Lower leg skin (tissue), 4 donors: ENCODE measurements around the gene PDE7B. TPM values are rescaled to one million over a fixed set of nuclear protein-coding genes. Genes with fewer than 3 reads are reported as not detected.

ENCODE experiments used
- DNase-seq, 2 donors: peaks; one replicate each; pipeline ENCODE4 v3.0.0-alpha.2; 2019; ENCODE audit warnings: low spot score in 2 of 2
- H3K4me3 ChIP-seq: fragments of 200-600 bp; sonication (generic); 2 replicates; pipeline ENCODE4 v1.5.1; 2017; ENCODE audit warnings: mild to moderate bottlenecking, low read depth; ENCODE audit not compliant: poor library complexity, severe bottlenecking
- POLR2A ChIP-seq, 2 donors: fragments of 450-650 bp; IDR thresholded peaks; one replicate each; pipeline ENCODE4 v1.6.1; 2016 to 2017; ENCODE audit warnings: antibody characterized with exemption in 2 of 2, mild to moderate bottlenecking in 1 of 2, moderate library complexity in 1 of 2
- WGBS, 2 donors: methylation state at CpG; one replicate each; pipeline ENCODE4 v1.1.5; 2018; 5-methylcytosine and 5-hydroxymethylcytosine counted together
- intact Hi-C: fragments of 100-400 bp; cut with DNase I; formaldehyde crosslinking; loops from one replicate; pipeline ENCODE4 v1.15.0; 2023; ENCODE audit warnings: low total_unique reads
- total RNA-seq, 4 donors: library from RNA; depleted of rRNA; stranded (reverse); fragments of >200 nt; gene quantifications; one replicate each; pipeline ENCODE4 v1.1.0, GENCODE V29; 2016
- TF ChIP-seq, protein P1 (sequence below), 3 donors: fragments of 450-650 bp; IDR thresholded peaks; one replicate each; pipeline ENCODE4 v1.5.1; 2016; ENCODE audit warnings: antibody characterized with exemption in 3 of 3, mild to moderate bottlenecking in 3 of 3, moderate library complexity in 2 of 3

Gene PDE7B
- total RNA-seq, 4 donors from 2014 or later, result 0.30 to 1.5 (median 0.89) TPM

- intact Hi-C loops, result no loop called here
- 91 to 98% methylated on average over 1 of the region's 1 CpG for WGBS, 2 donors
- no peak for DNase-seq
- H3K4me3 ChIP-seq, result no peak overlapping the region
- no peak for TF ChIP-seq POLR2A (IDR thresholded peaks at IDR 0.05)
- TF ChIP-seq, protein P1, sequence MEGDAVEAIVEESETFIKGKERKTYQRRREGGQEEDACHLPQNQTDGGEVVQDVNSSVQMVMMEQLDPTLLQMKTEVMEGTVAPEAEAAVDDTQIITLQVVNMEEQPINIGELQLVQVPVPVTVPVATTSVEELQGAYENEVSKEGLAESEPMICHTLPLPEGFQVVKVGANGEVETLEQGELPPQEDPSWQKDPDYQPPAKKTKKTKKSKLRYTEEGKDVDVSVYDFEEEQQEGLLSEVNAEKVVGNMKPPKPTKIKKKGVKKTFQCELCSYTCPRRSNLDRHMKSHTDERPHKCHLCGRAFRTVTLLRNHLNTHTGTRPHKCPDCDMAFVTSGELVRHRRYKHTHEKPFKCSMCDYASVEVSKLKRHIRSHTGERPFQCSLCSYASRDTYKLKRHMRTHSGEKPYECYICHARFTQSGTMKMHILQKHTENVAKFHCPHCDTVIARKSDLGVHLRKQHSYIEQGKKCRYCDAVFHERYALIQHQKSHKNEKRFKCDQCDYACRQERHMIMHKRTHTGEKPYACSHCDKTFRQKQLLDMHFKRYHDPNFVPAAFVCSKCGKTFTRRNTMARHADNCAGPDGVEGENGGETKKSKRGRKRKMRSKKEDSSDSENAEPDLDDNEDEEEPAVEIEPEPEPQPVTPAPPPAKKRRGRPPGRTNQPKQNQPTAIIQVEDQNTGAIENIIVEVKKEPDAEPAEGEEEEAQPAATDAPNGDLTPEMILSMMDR (IDR thresholded peaks at IDR 0.05), result no peak
These were observed 27.6 kb upstream of the PDE7B start for GRCh38 chr6:135823851-135824250.

GRCh38 chr6:135826236-135826804 lies 25.2 kb upstream of the PDE7B start:
- 94 to 95% methylated on average over 6 of the region's 6 CpGs for WGBS, 2 donors
- TF ChIP-seq, protein P1 (IDR thresholded peaks at IDR 0.05), result no peak
- TF ChIP-seq POLR2A (IDR thresholded peaks at IDR 0.05), result no peak
- intact Hi-C loops, result no loop called here
- no peak for DNase-seq
- no peak overlapping the region for H3K4me3 ChIP-seq

DNA sequence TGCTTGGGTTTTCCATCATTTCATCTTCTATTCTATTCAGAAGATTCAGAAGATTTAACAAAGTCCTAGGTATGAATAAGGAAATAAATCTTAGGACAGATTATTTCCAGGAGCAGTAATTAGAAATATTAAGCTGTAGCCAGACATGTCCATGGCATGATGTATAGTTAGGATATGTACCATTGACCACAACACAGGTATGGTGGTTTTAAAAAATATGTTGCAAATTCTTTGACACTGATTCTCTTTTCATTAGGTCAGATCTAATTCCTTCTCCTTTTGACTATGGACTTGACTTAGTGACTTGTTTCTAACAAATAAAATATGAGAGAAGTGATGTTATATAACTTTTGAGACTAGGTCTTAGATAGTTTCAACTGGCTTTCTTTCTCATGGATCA lies 23.5 kb upstream of the PDE7B start:
- DNase-seq, result no peak
- intact Hi-C loops, result no loop called here
- TF ChIP-seq, protein P1 (IDR thresholded peaks at IDR 0.05), result no peak
- no peak for TF ChIP-seq POLR2A (IDR thresholded peaks at IDR 0.05)
- no peak overlapping the region for H3K4me3 ChIP-seq

- intact Hi-C loops, result no loop called here
- 74 to 79% methylated on average over 5 of the region's 5 CpGs for WGBS, 2 donors
- H3K4me3 ChIP-seq, result no peak overlapping the region
- no peak for TF ChIP-seq POLR2A (IDR thresholded peaks at IDR 0.05)
- TF ChIP-seq, protein P1 (IDR thresholded peaks at IDR 0.05), result no peak
- no peak for DNase-seq
These were observed 21.0 kb upstream of the PDE7B start for GRCh38 chr6:135830452-135830881.

DNA sequence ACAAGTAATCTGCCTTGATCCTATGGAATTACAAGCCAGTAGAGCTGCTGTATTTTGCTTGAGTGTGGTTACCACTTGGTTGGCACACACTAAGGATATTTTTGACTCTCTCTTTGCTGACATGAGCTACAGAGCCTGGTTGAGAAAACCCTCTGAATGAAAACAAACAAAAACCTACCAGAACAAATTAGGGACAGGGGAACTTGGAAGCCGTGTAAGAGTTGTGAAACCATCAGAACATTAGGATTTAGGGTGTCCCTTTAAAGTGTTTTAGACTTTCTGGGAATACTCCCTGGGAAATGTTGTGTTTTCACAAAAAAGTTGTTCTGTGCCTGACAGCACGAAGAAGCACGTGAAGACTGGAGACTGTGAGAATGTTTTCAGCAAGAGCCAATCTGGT lies 20.5 kb upstream of the PDE7B start:
- 65 to 69% methylated on average over 3 of the region's 3 CpGs for WGBS, 2 donors
- DNase-seq, result no peak
- H3K4me3 ChIP-seq, result no peak overlapping the region
- TF ChIP-seq, protein P1 (IDR thresholded peaks at IDR 0.05), result no peak
- TF ChIP-seq POLR2A (IDR thresholded peaks at IDR 0.05), result no peak
- intact Hi-C loops, result no loop called here

GRCh38 chr6:135832166-135832565 lies 19.3 kb upstream of the PDE7B start:
- DNase-seq, result no peak
- TF ChIP-seq POLR2A (IDR thresholded peaks at IDR 0.05), result no peak
- TF ChIP-seq, protein P1 (IDR thresholded peaks at IDR 0.05), result no peak
- no peak overlapping the region for H3K4me3 ChIP-seq
- WGBS, 2 donors, result 81 to 87% methylated on average over 3 of the region's 3 CpGs
- intact Hi-C loops, result no loop called here
